Breast epithelium (tissue), 4 donors: ENCODE measurements around the gene MLYCD. TPM values are rescaled to one million over a fixed set of nuclear protein-coding genes. Genes with fewer than 3 reads are reported as not detected.

ENCODE experiments used
- DNase-seq, 2 donors: peaks; one replicate each; pipeline ENCODE4 v3.0.0-alpha.2; 2019; ENCODE audit warnings: low spot score in 2 of 2
- H3K27ac ChIP-seq, 2 donors: fragments of 200-600 bp; sonication (generic) in 1 of 2; one replicate each; pipeline ENCODE4 v1.5.1; 2016 to 2019; ENCODE audit warnings: mild to moderate bottlenecking in 1 of 2
- H3K27me3 ChIP-seq, 2 donors: fragments of 200-600 bp; sonication (generic) in 1 of 2; one replicate each; pipeline versions ENCODE4 v1.5.1 to v1.6.0; 2017 to 2019; ENCODE audit warnings: control low read depth in 1 of 2, mild to moderate bottlenecking in 1 of 2
- H3K36me3 ChIP-seq: fragments of 200-600 bp; one replicate; pipeline ENCODE4 v1.5.1; 2019
- H3K4me1 ChIP-seq, 2 donors: fragments of 200-600 bp; sonication (generic); one replicate each; pipeline ENCODE4 v1.5.1; 2016 to 2019; ENCODE audit warnings: control low read depth in 1 of 2
- H3K4me3 ChIP-seq, 3 donors: fragments of 200-600 bp; sonication (generic); 1 replicate in 2 of 3; 2 replicates in 1 of 3; pipeline ENCODE4 v1.5.1; 2016 to 2019; ENCODE audit warnings: mild to moderate bottlenecking in 3 of 3, moderate library complexity in 2 of 3
- H3K9me3 ChIP-seq, 2 donors: fragments of 200-600 bp; sonication (generic) in 1 of 2; one replicate each; pipeline ENCODE4 v1.5.1; 2016 to 2019; ENCODE audit warnings: control low read depth in 1 of 2
- POLR2A ChIP-seq: fragments of 450-650 bp; IDR thresholded peaks from one replicate; pipeline ENCODE4 v1.6.1; 2016; ENCODE audit warnings: antibody characterized with exemption, mild to moderate bottlenecking, moderate library complexity
- POLR2AphosphoS5 ChIP-seq, 3 donors: sonication (generic); formaldehyde crosslinking; IDR thresholded peaks; one replicate each; pipeline ENCODE4 v1.6.1; 2017; ENCODE audit warnings: antibody characterized with exemption in 3 of 3
- intact Hi-C: fragments of 100-400 bp; cut with DNase I; formaldehyde crosslinking; loops from one replicate; pipeline ENCODE4 v1.15.1; 2023; ENCODE audit warnings: low total_unique reads
- total RNA-seq, 3 donors: library from RNA; depleted of rRNA; stranded (reverse); fragments of >200 nt; gene quantifications; one replicate each; pipeline ENCODE4 v1.1.0, GENCODE V29; 2016
- TF ChIP-seq, protein P1 (sequence below), 3 donors: fragments of 450-650 bp; IDR thresholded peaks; one replicate each; pipeline ENCODE4 v1.5.1; 2016 to 2017; ENCODE audit warnings: antibody characterized with exemption in 3 of 3, mild to moderate bottlenecking in 3 of 3, moderate library complexity in 3 of 3

The MLYCD gene
- total RNA-seq, 3 donors from 2014 or later, result 9.5 to 17.0 (median 12.1) TPM

DNA sequence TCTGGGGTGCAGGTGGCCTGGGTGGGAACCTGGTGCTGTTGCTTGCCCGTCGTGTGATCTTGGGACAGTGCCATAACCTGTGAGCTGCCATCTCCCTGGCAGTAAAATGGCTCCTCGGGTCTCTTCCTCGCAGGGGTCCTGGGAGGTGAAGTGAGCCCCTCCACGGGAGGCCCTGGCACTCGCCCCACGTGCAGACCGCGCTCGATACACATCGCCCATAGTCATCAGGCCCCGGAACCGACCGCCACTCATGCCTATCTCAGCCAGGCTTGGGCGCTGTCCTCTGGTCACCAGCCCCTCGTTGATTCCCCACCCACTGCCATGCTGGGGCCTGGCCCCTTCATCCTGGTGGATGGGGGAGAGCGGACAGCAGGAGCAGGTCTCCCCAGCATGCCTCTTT lies 32.6 kb downstream of the MLYCD start:
- no peaks in the 10 kb centered on the region for H3K9me3 ChIP-seq
- H3K36me3 ChIP-seq, result no peaks in the 10 kb centered on the region
- H3K27me3 ChIP-seq, result no peaks in the 10 kb centered on the region
- H3K27ac ChIP-seq, result no peak overlapping the region
- H3K4me1 ChIP-seq, result no peaks in the 10 kb centered on the region
- no peak for DNase-seq
- H3K4me3 ChIP-seq, result no peak overlapping the region
- intact Hi-C loops, result no loop called here
- TF ChIP-seq POLR2A, result no peak
- TF ChIP-seq POLR2AphosphoS5 (IDR thresholded peaks at IDR 0.05), result no peak
- TF ChIP-seq, protein P1, sequence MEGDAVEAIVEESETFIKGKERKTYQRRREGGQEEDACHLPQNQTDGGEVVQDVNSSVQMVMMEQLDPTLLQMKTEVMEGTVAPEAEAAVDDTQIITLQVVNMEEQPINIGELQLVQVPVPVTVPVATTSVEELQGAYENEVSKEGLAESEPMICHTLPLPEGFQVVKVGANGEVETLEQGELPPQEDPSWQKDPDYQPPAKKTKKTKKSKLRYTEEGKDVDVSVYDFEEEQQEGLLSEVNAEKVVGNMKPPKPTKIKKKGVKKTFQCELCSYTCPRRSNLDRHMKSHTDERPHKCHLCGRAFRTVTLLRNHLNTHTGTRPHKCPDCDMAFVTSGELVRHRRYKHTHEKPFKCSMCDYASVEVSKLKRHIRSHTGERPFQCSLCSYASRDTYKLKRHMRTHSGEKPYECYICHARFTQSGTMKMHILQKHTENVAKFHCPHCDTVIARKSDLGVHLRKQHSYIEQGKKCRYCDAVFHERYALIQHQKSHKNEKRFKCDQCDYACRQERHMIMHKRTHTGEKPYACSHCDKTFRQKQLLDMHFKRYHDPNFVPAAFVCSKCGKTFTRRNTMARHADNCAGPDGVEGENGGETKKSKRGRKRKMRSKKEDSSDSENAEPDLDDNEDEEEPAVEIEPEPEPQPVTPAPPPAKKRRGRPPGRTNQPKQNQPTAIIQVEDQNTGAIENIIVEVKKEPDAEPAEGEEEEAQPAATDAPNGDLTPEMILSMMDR (IDR thresholded peaks at IDR 0.05), result no peak

DNA sequence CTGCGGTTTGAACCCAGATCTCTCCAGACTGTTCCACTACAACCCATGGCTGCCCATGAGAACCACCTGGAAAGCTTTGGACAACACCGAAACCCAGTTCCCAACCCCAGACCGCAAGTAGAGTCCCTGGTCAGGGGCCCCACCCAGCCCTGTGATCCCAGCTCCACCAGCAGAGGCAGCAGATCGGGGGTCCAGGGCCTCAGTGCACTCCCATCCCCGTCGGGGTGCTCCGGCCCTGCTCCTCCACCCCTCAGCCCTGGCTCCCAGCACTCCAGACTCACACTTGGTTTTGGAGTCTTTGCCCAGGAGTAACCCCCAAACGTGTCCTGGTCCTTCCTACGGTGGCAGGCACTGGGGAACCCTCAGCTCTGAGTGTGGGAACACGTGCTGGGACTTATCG lies 33.4 kb downstream of the MLYCD start:
- TF ChIP-seq POLR2AphosphoS5 (IDR thresholded peaks at IDR 0.05) (no peak), POLR2A (no peak)
- TF ChIP-seq, protein P1 (IDR thresholded peaks at IDR 0.05), result no peak
- no peak overlapping the region for H3K4me3 ChIP-seq
- no peaks in the 10 kb centered on the region for H3K4me1 ChIP-seq
- no peaks in the 10 kb centered on the region for H3K9me3 ChIP-seq
- intact Hi-C loops, result no loop called here
- no peak for DNase-seq
- H3K36me3 ChIP-seq, result no peaks in the 10 kb centered on the region
- H3K27ac ChIP-seq, result no peak overlapping the region
- no peaks in the 10 kb centered on the region for H3K27me3 ChIP-seq

DNA sequence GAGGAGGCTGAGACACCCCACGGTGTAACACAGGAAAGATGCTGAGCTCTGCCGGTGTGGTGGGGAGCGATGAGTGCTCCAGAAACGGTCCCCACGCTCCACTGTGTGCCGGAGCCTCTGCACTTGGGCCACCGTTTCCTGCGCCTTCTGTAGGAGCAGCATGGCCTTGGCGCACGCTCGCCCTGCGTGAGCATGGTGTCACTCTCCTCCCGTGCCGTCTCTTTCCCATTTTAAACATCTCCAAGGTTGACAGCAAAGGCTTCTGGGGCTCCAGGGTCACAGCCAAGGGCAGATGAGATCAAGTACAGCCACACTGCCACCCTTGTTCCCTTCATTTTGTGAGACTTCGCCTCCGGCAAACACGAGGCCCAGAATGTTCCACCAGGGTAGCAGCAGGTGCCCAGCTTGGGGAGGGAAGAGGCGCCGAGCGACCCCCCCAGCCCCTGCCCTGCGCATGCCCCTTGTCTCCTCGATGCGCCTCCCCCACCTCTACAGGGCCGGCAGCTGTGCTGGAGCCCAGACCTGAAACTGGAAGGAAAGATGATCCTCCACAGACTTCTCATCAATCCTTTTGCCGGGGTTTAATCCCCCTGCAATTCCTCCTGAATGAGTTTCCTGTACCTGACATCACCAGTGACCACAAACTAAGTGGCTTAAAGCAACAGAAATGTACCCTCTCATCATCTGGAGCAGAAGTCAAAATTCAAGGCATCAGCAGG lies 34.2 kb downstream of the MLYCD start:
- Histone ChIP-seq H3K27ac (no peak overlapping the region), H3K4me1 (no peaks in the 10 kb centered on the region), H3K4me3 (no peak overlapping the region), H3K9me3 (no peaks in the 10 kb centered on the region), H3K27me3 (no peaks in the 10 kb centered on the region), H3K36me3 (no peaks in the 10 kb centered on the region)
- no peak for DNase-seq
- intact Hi-C loops, result no loop called here
- TF ChIP-seq, protein P1 (IDR thresholded peaks at IDR 0.05), result no peak
- TF ChIP-seq POLR2AphosphoS5 (IDR thresholded peaks at IDR 0.05) (no peak), POLR2A (no peak)

DNA sequence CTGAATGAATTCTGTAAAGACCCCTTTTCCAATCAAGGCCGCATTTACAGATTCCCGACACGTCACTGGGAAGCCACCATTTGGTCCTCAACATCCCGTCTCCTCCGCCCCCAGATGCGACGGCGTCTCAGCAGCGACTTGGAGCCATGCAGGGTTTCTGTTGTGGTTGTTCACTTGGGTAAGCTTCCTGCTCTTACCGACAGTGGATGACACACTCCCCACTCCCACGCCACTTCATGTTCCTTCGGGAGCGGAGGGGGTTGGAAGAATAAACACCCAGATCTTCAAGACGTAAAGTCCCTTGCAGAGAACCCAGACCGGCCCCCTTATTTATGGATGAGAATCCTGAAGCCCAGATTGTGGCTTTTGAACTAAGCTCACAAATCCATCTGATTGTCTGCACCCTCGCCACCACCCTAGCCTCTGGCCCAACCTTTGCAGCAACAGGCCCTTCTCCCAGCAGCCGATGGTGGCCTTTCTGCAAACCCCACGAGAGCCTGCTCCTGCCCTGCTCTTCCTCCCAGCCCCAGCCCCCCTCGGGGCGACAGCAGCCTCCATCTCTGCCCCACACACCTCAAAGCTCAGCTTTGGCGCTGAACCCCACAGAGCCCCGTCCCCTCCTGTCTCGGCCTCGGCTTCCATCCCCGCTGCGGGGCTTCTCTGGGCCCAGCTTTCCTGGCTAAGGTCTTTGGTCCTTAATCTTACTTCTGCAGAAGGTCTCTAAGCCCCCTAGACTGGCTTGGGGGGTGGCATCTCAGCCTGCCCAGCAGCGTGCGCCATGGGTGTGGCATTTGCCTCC lies 35.2 kb downstream of the MLYCD start:
- TF ChIP-seq POLR2A (no peak), POLR2AphosphoS5 (IDR thresholded peaks at IDR 0.05) (no peak)
- TF ChIP-seq, protein P1 (IDR thresholded peaks at IDR 0.05), result no peak
- H3K9me3 ChIP-seq, result no peaks in the 10 kb centered on the region
- no peak overlapping the region for H3K27ac ChIP-seq
- no peaks in the 10 kb centered on the region for H3K36me3 ChIP-seq
- no peaks in the 10 kb centered on the region for H3K27me3 ChIP-seq
- intact Hi-C loops, result no loop called here
- H3K4me1 ChIP-seq, result no peaks in the 10 kb centered on the region
- no peak for DNase-seq
- no peak overlapping the region for H3K4me3 ChIP-seq

DNA sequence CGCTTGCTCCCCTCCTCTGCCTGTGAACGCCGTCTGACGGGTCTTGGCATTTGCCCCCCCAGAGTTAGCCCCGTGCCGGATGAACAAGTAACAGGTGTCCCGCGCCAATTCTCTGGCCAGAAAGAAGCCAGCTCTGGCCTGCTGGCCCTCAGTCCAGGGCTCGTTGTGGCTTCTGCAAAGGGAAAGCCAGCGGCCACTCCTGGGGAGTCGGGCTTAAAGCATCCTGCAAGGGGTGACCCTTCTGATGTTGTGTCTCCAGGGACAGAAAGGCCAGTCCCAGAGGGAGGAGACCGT lies 35.7 kb downstream of the MLYCD start:
- Histone ChIP-seq H3K36me3 (no peaks in the 10 kb centered on the region), H3K4me3 (no peak overlapping the region), H3K9me3 (no peaks in the 10 kb centered on the region), H3K4me1 (no peaks in the 10 kb centered on the region), H3K27me3 (no peaks in the 10 kb centered on the region), H3K27ac (no peak overlapping the region)
- TF ChIP-seq POLR2A, result no peak
- no peak for TF ChIP-seq POLR2AphosphoS5 (IDR thresholded peaks at IDR 0.05)
- TF ChIP-seq, protein P1 (IDR thresholded peaks at IDR 0.05), result no peak
- intact Hi-C loops, result no loop called here
- no peak for DNase-seq
